ENCODE data around the gene RSRP1.

RSRP1 gene

GRCh38 chr1:25197235-25197975 lies 49.8 kb downstream of the RSRP1 start:
- no peak overlapping the region for H2AK5ac ChIP-seq (ENCODE audit: low read length)
- no peak overlapping the region for H4K5ac ChIP-seq (ENCODE audit: low read length)
- H3K4me3 ChIP-seq (ENCODE audit: low read length) = no peak overlapping the region
- H2BK120ac ChIP-seq (ENCODE audit: low read depth, low read length) = no peak overlapping the region
- H3K36me3 ChIP-seq (ENCODE audit: control insufficient read depth, insufficient read depth, low read length) = no peaks in the 10 kb centered on the region
- WGBS (ENCODE audit: extremely low coverage, insufficient coverage, low lambda C conversion rate) = no CpG with 5 or more reads among the region's 20 CpGs
- H4K8ac ChIP-seq (ENCODE audit: low read depth, low read length) = no peak overlapping the region
- H3K27ac ChIP-seq (ENCODE audit: low read depth, low read length) = no peak overlapping the region
- H2BK5ac ChIP-seq (ENCODE audit: low read length) = no peak overlapping the region
- no peak overlapping the region for H3K56ac ChIP-seq (ENCODE audit: low read length)
- no peaks in the 10 kb centered on the region for H3K79me2 ChIP-seq (ENCODE audit: control insufficient read depth, insufficient read depth, low read length)
- no peak for DNase-seq
- no peak overlapping the region for H3K9ac ChIP-seq (ENCODE audit: low read length)
- no peaks in the 10 kb centered on the region for H3K27me3 ChIP-seq (ENCODE audit: insufficient read depth, low read length, poor library complexity)
- no peak overlapping the region for H2BK15ac ChIP-seq (replicated peaks; ENCODE audit: low read depth)
- no peak overlapping the region for H3K18ac ChIP-seq (ENCODE audit: low read length)
- H3K4me1 ChIP-seq (ENCODE audit: control insufficient read depth, low read depth, low read length) = no peaks in the 10 kb centered on the region
- no peak overlapping the region for H3K23ac ChIP-seq (ENCODE audit: low read length)
- H3K4ac ChIP-seq (ENCODE audit: low read depth, low read length) = no peak overlapping the region
- no peaks in the 10 kb centered on the region for H3K79me1 ChIP-seq (ENCODE audit: low read length)
- no peak overlapping the region for H3K4me2 ChIP-seq (ENCODE audit: low read length)

- Histone ChIP-seq H3K56ac (ENCODE audit: low read length) (no peak overlapping the region), H3K79me1 (ENCODE audit: low read length) (no peaks in the 10 kb centered on the region), H2BK120ac (ENCODE audit: low read depth, low read length) (no peak overlapping the region), H3K18ac (ENCODE audit: low read length) (no peak overlapping the region), H3K27ac (ENCODE audit: low read depth, low read length) (no peak overlapping the region), H3K23ac (ENCODE audit: low read length) (no peak overlapping the region), H2BK5ac (ENCODE audit: low read length) (no peak overlapping the region), H3K4me1 (ENCODE audit: control insufficient read depth, low read depth, low read length) (no peaks in the 10 kb centered on the region), H2BK15ac (replicated peaks; ENCODE audit: low read depth) (no peak overlapping the region), H3K27me3 (ENCODE audit: insufficient read depth, low read length, poor library complexity) (no peaks in the 10 kb centered on the region), H3K79me2 (ENCODE audit: control insufficient read depth, insufficient read depth, low read length) (no peaks in the 10 kb centered on the region), H3K4me2 (ENCODE audit: low read length) (no peak overlapping the region), H2AK5ac (ENCODE audit: low read length) (no peak overlapping the region), H3K36me3 (ENCODE audit: control insufficient read depth, insufficient read depth, low read length) (no peaks in the 10 kb centered on the region), H4K5ac (ENCODE audit: low read length) (no peak overlapping the region), H4K8ac (ENCODE audit: low read depth, low read length) (no peak overlapping the region), H3K4ac (ENCODE audit: low read depth, low read length) (no peak overlapping the region), H3K4me3 (ENCODE audit: low read length) (no peak overlapping the region), H3K9ac (ENCODE audit: low read length) (no peak overlapping the region)
- WGBS (ENCODE audit: extremely low coverage, insufficient coverage, low lambda C conversion rate) = no CpG with 5 or more reads among the region's 7 CpGs
- no peak for DNase-seq
Observed at GRCh38 chr1:25196830-25197229, 50.4 kb downstream of the RSRP1 start.

- H2BK5ac ChIP-seq (ENCODE audit: low read length) = no peak overlapping the region
- no CpG with 5 or more reads among the region's 6 CpGs for WGBS (ENCODE audit: extremely low coverage, insufficient coverage, low lambda C conversion rate)
- H4K5ac ChIP-seq (ENCODE audit: low read length) = no peak overlapping the region
- no peak overlapping the region for H2BK120ac ChIP-seq (ENCODE audit: low read depth, low read length)
- H2AK5ac ChIP-seq (ENCODE audit: low read length) = no peak overlapping the region
- H3K4me2 ChIP-seq (ENCODE audit: low read length) = no peak overlapping the region
- H3K56ac ChIP-seq (ENCODE audit: low read length) = no peak overlapping the region
- no peaks in the 10 kb centered on the region for H3K27me3 ChIP-seq (ENCODE audit: insufficient read depth, low read length, poor library complexity)
- H2BK15ac ChIP-seq (replicated peaks; ENCODE audit: low read depth) = no peak overlapping the region
- no peaks in the 10 kb centered on the region for H3K79me1 ChIP-seq (ENCODE audit: low read length)
- no peak overlapping the region for H4K8ac ChIP-seq (ENCODE audit: low read depth, low read length)
- H3K79me2 ChIP-seq (ENCODE audit: control insufficient read depth, insufficient read depth, low read length) = no peaks in the 10 kb centered on the region
- no peak overlapping the region for H3K27ac ChIP-seq (ENCODE audit: low read depth, low read length)
- H3K36me3 ChIP-seq (ENCODE audit: control insufficient read depth, insufficient read depth, low read length) = no peaks in the 10 kb centered on the region
- H3K23ac ChIP-seq (ENCODE audit: low read length) = no peak overlapping the region
- DNase-seq = no peak
- H3K9ac ChIP-seq (ENCODE audit: low read length) = no peak overlapping the region
- no peak overlapping the region for H3K4ac ChIP-seq (ENCODE audit: low read depth, low read length)
- H3K18ac ChIP-seq (ENCODE audit: low read length) = no peak overlapping the region
- no peak overlapping the region for H3K4me3 ChIP-seq (ENCODE audit: low read length)
- H3K4me1 ChIP-seq (ENCODE audit: control insufficient read depth, low read depth, low read length) = no peaks in the 10 kb centered on the region
Observed at GRCh38 chr1:25195835-25196234, 51.4 kb downstream of the RSRP1 start.

GRCh38 chr1:25194572-25195020 lies 52.7 kb downstream of the RSRP1 start:
- Histone ChIP-seq H2AK5ac (ENCODE audit: low read length) (no peak overlapping the region), H2BK15ac (replicated peaks; ENCODE audit: low read depth) (no peak overlapping the region), H3K4me1 (ENCODE audit: control insufficient read depth, low read depth, low read length) (no peaks in the 10 kb centered on the region), H3K27me3 (ENCODE audit: insufficient read depth, low read length, poor library complexity) (no peaks in the 10 kb centered on the region), H3K27ac (ENCODE audit: low read depth, low read length) (no peak overlapping the region), H2BK120ac (ENCODE audit: low read depth, low read length) (no peak overlapping the region), H3K23ac (ENCODE audit: low read length) (no peak overlapping the region), H4K8ac (ENCODE audit: low read depth, low read length) (no peak overlapping the region), H3K9ac (ENCODE audit: low read length) (no peak overlapping the region), H2BK5ac (ENCODE audit: low read length) (no peak overlapping the region), H3K79me1 (ENCODE audit: low read length) (no peaks in the 10 kb centered on the region), H3K79me2 (ENCODE audit: control insufficient read depth, insufficient read depth, low read length) (no peaks in the 10 kb centered on the region), H3K4me2 (ENCODE audit: low read length) (no peak overlapping the region), H3K36me3 (ENCODE audit: control insufficient read depth, insufficient read depth, low read length) (no peaks in the 10 kb centered on the region), H3K18ac (ENCODE audit: low read length) (no peak overlapping the region), H3K56ac (ENCODE audit: low read length) (peak overlapping the region; percentile 15), H3K4ac (ENCODE audit: low read depth, low read length) (no peak overlapping the region), H3K4me3 (ENCODE audit: low read length) (no peak overlapping the region), H4K5ac (ENCODE audit: low read length) (no peak overlapping the region)
- DNase-seq = no peak
- WGBS (ENCODE audit: extremely low coverage, insufficient coverage, low lambda C conversion rate) = no CpG with 5 or more reads among the region's 17 CpGs

GRCh38 chr1:25194054-25194453 lies 53.2 kb downstream of the RSRP1 start:
- Histone ChIP-seq H4K5ac (ENCODE audit: low read length) (no peak overlapping the region), H3K18ac (ENCODE audit: low read length) (no peak overlapping the region), H3K56ac (ENCODE audit: low read length) (no peak overlapping the region), H4K8ac (ENCODE audit: low read depth, low read length) (no peak overlapping the region), H3K79me1 (ENCODE audit: low read length) (no peaks in the 10 kb centered on the region), H3K23ac (ENCODE audit: low read length) (peak overlapping the region; percentile 66), H3K4me3 (ENCODE audit: low read length) (no peak overlapping the region), H2BK15ac (replicated peaks; ENCODE audit: low read depth) (no peak overlapping the region), H3K4me2 (ENCODE audit: low read length) (no peak overlapping the region), H2BK5ac (ENCODE audit: low read length) (no peak overlapping the region), H3K9ac (ENCODE audit: low read length) (no peak overlapping the region), H3K36me3 (ENCODE audit: control insufficient read depth, insufficient read depth, low read length) (no peaks in the 10 kb centered on the region), H2AK5ac (ENCODE audit: low read length) (no peak overlapping the region), H2BK120ac (ENCODE audit: low read depth, low read length) (no peak overlapping the region), H3K4ac (ENCODE audit: low read depth, low read length) (no peak overlapping the region), H3K4me1 (ENCODE audit: control insufficient read depth, low read depth, low read length) (no peaks in the 10 kb centered on the region), H3K79me2 (ENCODE audit: control insufficient read depth, insufficient read depth, low read length) (no peaks in the 10 kb centered on the region), H3K27ac (ENCODE audit: low read depth, low read length) (no peak overlapping the region), H3K27me3 (ENCODE audit: insufficient read depth, low read length, poor library complexity) (no peaks in the 10 kb centered on the region)
- no peak for DNase-seq
- 100% methylated on average over 6 of the region's 8 CpGs for WGBS (ENCODE audit: extremely low coverage, insufficient coverage, low lambda C conversion rate)

- 100% methylated on average over 2 of the region's 9 CpGs for WGBS (ENCODE audit: extremely low coverage, insufficient coverage, low lambda C conversion rate)
Observed at GRCh38 chr1:25193229-25193628, 54.0 kb downstream of the RSRP1 start.

More at GRCh38 chr1:25193229-25193628, 54.0 kb downstream of the RSRP1 start:
- H3K4me2 ChIP-seq (ENCODE audit: low read length) = no peak overlapping the region
- H3K79me1 ChIP-seq (ENCODE audit: low read length) = no peaks in the 10 kb centered on the region
- H3K4me1 ChIP-seq (ENCODE audit: control insufficient read depth, low read depth, low read length) = no peaks in the 10 kb centered on the region
- no peak overlapping the region for H2BK120ac ChIP-seq (ENCODE audit: low read depth, low read length)
- H4K8ac ChIP-seq (ENCODE audit: low read depth, low read length) = no peak overlapping the region
- H3K4ac ChIP-seq (ENCODE audit: low read depth, low read length) = no peak overlapping the region
- H2AK5ac ChIP-seq (ENCODE audit: low read length) = no peak overlapping the region
- no peak overlapping the region for H3K18ac ChIP-seq (ENCODE audit: low read length)
- no peak overlapping the region for H3K23ac ChIP-seq (ENCODE audit: low read length)
- H3K36me3 ChIP-seq (ENCODE audit: control insufficient read depth, insufficient read depth, low read length) = no peaks in the 10 kb centered on the region
- H3K27me3 ChIP-seq (ENCODE audit: insufficient read depth, low read length, poor library complexity) = no peaks in the 10 kb centered on the region
- no peak overlapping the region for H3K9ac ChIP-seq (ENCODE audit: low read length)
- H3K79me2 ChIP-seq (ENCODE audit: control insufficient read depth, insufficient read depth, low read length) = no peaks in the 10 kb centered on the region
- DNase-seq = no peak
- H3K4me3 ChIP-seq (ENCODE audit: low read length) = no peak overlapping the region
- H3K56ac ChIP-seq (ENCODE audit: low read length) = no peak overlapping the region
- H2BK15ac ChIP-seq (replicated peaks; ENCODE audit: low read depth) = no peak overlapping the region
- no peak overlapping the region for H4K5ac ChIP-seq (ENCODE audit: low read length)
- H2BK5ac ChIP-seq (ENCODE audit: low read length) = no peak overlapping the region
- no peak overlapping the region for H3K27ac ChIP-seq (ENCODE audit: low read depth, low read length)

All from mesendoderm (in vitro differentiated cells).